ENCODE data around the gene ZNF215.

- TF ChIP-seq ZNF281 (CRISPR knock-in tag; IDR thresholded peaks at IDR 0.05) (no peak), NFYB (CRISPR knock-in tag; conservative IDR thresholded peaks at IDR 0.05; ENCODE audit: low read depth) (no peak), GRHL2 (CRISPR knock-in tag; IDR thresholded peaks at IDR 0.05; ENCODE audit: insufficient replicate concordance, severe bottlenecking) (no peak), ZNF263 (CRISPR knock-in tag; IDR thresholded peaks at IDR 0.05; ENCODE audit: low read depth) (no peak), FOXP1 (CRISPR knock-in tag; IDR thresholded peaks at IDR 0.05; ENCODE audit: borderline replicate concordance) (no peak), ATF3 (CRISPR knock-in tag; conservative IDR thresholded peaks at IDR 0.05) (no peak), NR2C2 (CRISPR knock-in tag; IDR thresholded peaks at IDR 0.05) (no peak), E2F1 (CRISPR knock-in tag; IDR thresholded peaks at IDR 0.05) (no peak), ZNF121 (CRISPR knock-in tag; IDR thresholded peaks at IDR 0.05) (no peak), CREB1 (CRISPR knock-in tag; IDR thresholded peaks at IDR 0.05) (no peak), OVOL2 (CRISPR knock-in tag; IDR thresholded peaks at IDR 0.05; ENCODE audit: borderline replicate concordance) (no peak), ATF6 (CRISPR knock-in tag; IDR thresholded peaks at IDR 0.05) (no peak)
- TF ChIP-seq, protein P1, sequence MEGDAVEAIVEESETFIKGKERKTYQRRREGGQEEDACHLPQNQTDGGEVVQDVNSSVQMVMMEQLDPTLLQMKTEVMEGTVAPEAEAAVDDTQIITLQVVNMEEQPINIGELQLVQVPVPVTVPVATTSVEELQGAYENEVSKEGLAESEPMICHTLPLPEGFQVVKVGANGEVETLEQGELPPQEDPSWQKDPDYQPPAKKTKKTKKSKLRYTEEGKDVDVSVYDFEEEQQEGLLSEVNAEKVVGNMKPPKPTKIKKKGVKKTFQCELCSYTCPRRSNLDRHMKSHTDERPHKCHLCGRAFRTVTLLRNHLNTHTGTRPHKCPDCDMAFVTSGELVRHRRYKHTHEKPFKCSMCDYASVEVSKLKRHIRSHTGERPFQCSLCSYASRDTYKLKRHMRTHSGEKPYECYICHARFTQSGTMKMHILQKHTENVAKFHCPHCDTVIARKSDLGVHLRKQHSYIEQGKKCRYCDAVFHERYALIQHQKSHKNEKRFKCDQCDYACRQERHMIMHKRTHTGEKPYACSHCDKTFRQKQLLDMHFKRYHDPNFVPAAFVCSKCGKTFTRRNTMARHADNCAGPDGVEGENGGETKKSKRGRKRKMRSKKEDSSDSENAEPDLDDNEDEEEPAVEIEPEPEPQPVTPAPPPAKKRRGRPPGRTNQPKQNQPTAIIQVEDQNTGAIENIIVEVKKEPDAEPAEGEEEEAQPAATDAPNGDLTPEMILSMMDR (IDR thresholded peaks at IDR 0.05), result no peak
- TF ChIP-seq, protein P2, sequence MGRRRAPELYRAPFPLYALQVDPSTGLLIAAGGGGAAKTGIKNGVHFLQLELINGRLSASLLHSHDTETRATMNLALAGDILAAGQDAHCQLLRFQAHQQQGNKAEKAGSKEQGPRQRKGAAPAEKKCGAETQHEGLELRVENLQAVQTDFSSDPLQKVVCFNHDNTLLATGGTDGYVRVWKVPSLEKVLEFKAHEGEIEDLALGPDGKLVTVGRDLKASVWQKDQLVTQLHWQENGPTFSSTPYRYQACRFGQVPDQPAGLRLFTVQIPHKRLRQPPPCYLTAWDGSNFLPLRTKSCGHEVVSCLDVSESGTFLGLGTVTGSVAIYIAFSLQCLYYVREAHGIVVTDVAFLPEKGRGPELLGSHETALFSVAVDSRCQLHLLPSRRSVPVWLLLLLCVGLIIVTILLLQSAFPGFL (CRISPR knock-in tag; IDR thresholded peaks at IDR 0.05; ENCODE audit: borderline replicate concordance), result no peak
Measured at GRCh38 chr11:6932145-6932544, 5.9 kb downstream of the ZNF215 start.

All from WTC11 (cell line).